22Rv1 (cell line): ENCODE data around the gene ARL15.

Experiments
- CTCF ChIP-seq: fragments of 450-650 bp; IDR thresholded peaks from 2 replicates; pipeline ENCODE4 v1.5.1; 2017; ENCODE audit warnings: mild to moderate bottlenecking
- ZFX ChIP-seq: fragments of 450-650 bp; IDR thresholded peaks from 2 replicates; pipeline ENCODE4 v1.6.1; 2017; ENCODE audit warnings: antibody characterized with exemption, borderline replicate concordance

DNA sequence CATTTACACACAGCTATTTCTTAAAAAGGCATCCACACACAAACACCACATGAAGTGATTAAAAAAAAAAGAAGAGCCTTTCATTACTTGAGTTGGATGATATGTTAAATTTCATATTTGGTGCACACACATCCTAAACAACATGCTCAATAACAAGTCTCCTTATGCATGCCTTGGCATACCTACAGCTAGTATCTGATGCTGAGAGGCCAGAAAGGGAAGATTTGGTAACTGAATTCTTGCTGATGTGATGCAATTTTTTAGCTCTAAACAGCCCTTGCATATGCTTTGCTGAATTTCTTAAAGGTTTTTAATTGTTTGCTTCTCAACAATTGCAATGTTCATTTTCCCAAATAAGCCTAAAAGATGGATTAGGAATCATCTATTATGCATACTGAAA is 338.8 kb downstream of the ARL15 start:
- no peak for TF ChIP-seq CTCF
- TF ChIP-seq ZFX = no peak
